GM12878 (cell line): ENCODE measurements around the gene TARBP2. TPM values are rescaled to one million over a fixed set of nuclear protein-coding genes. Genes with fewer than 3 reads are reported as not detected.
A peak's percentile ranks its signal among the peaks of the same experiment; 100 is the strongest.

ENCODE experiments used
- ATAC-seq: fragments of 200-7000 bp; cut with Tn5 transposase; 3 replicates; pipeline ENCODE4 v1.9.1; 2020; ENCODE audit warnings: mild to moderate bottlenecking, moderate library complexity
- BruUV-seq: library from RNA; stranded (reverse); fragments of 400-500 nt; replicated peaks from 2 replicates; lab custom pipeline; 2021; lab: Mats Ljungman, UMichigan
- CTCF ChIA-PET: fragments of 300-600 bp; sonication (Branson Sonifier 250); formaldehyde crosslinking; extraction: SDS; loops from one replicate; lab custom pipeline; 2021; ENCODE audit warnings: inconsistent platforms; lab: Yijun Ruan, JAX
- POLR2A ChIA-PET: fragments of 350-600 bp; formaldehyde crosslinking; extraction: SDS; loops from one replicate; lab custom pipeline; 2021; ENCODE audit warnings: inconsistent platforms; lab: Charles Lee
- RAD21 ChIA-PET: fragments of 300-600 bp; sonication (Branson Sonifier 250); formaldehyde crosslinking; loops from one replicate; lab custom pipeline; 2023; ENCODE audit warnings: antibody characterized with exemption; ENCODE audit not compliant: unreplicated experiment; lab: Charles Lee
- SMC1A ChIA-PET: fragments of 300-600 bp; sonication (Branson Sonifier 250); formaldehyde crosslinking; loops from one replicate; lab custom pipeline; 2023; ENCODE audit not compliant: unreplicated experiment, uncharacterized antibody; lab: Charles Lee
- DNase-seq: peaks from one replicate; pipeline ENCODE4 v3.0.0-alpha.2; 2011; ENCODE audit warnings: low read depth, low spot score
- FAIRE-seq: peaks from 3 replicates; lab custom pipeline; 2011; peaks lifted over from hg19 to GRCh38; lab: Jason Lieb, UNC
- H2AFZ ChIP-seq: 2 replicates; pipeline ENCODE4 v1.6.0; 2011; ENCODE audit warnings: low read depth, low read length, control low read depth; ENCODE audit not compliant: control insufficient read depth
- H3K27ac ChIP-seq: 2 replicates; pipeline ENCODE4 v1.5.1; 2011; ENCODE audit warnings: control low read depth; ENCODE audit not compliant: control insufficient read depth, insufficient read depth
- H3K27me3 ChIP-seq, 2 experiments: replicated peaks in 1 of 2; 2 replicates each; pipeline versions ENCODE4 v1.6.0 to v1.6.1; 2011; ENCODE audit warnings: low read length in 1 of 2; ENCODE audit not compliant: control insufficient read depth in 2 of 2, insufficient read depth in 2 of 2
- H3K36me3 ChIP-seq, 2 experiments: 2 replicates each; pipeline ENCODE4 v1.5.1; 2011; ENCODE audit warnings: low read length in 1 of 2; ENCODE audit not compliant: control insufficient read depth in 2 of 2, insufficient read depth in 2 of 2
- H3K4me1 ChIP-seq: 2 replicates; pipeline ENCODE4 v1.6.1; 2011; ENCODE audit warnings: mild to moderate bottlenecking, low read length, moderate library complexity, mixed read lengths; ENCODE audit not compliant: control insufficient read depth, insufficient read depth
- H3K4me2 ChIP-seq: 2 replicates; pipeline ENCODE4 v1.6.0; 2011; ENCODE audit warnings: control low read depth; ENCODE audit not compliant: control insufficient read depth, insufficient read depth
- H3K4me3 ChIP-seq: fragments of 200-600 bp; sonication (generic); 2 replicates; pipeline ENCODE4 v1.5.1; 2016
- H3K79me2 ChIP-seq: 2 replicates; pipeline ENCODE4 v1.6.0; 2011; ENCODE audit warnings: low read length; ENCODE audit not compliant: control insufficient read depth, insufficient read depth
- H3K9ac ChIP-seq: 2 replicates; pipeline ENCODE4 v1.8.0; 2011; ENCODE audit warnings: low read length, control low read depth, mixed read lengths; ENCODE audit not compliant: control insufficient read depth, insufficient read depth
- H3K9me3 ChIP-seq: replicated peaks from 3 replicates; pipeline ENCODE4 v1.5.1; 2011; ENCODE audit warnings: mild to moderate bottlenecking, low read length; ENCODE audit not compliant: control insufficient read depth, insufficient read depth
- H4K20me1 ChIP-seq: 2 replicates; pipeline ENCODE4 v1.6.0; 2011; ENCODE audit not compliant: control insufficient read depth, insufficient read depth
- BCL3 ChIP-seq: IDR thresholded peaks from 2 replicates; pipeline ENCODE4 v1.6.1; 2011; ENCODE audit warnings: borderline replicate concordance, low read depth, mild to moderate bottlenecking, moderate library complexity, low read length; ENCODE audit not compliant: insufficient read depth, poor library complexity, severe bottlenecking
- CTCF ChIP-seq, 3 experiments: IDR thresholded peaks in 2 of 3; conservative IDR thresholded peaks in 1 of 3; 2 replicates each; pipeline ENCODE4 v1.5.1; 2011; ENCODE audit warnings: low read depth in 3 of 3, low read length in 3 of 3, mild to moderate bottlenecking in 3 of 3, control low read depth in 2 of 3, moderate library complexity in 2 of 3, inconsistent platforms in 1 of 3, mixed read lengths in 1 of 3; ENCODE audit not compliant: control insufficient read depth in 2 of 3, insufficient read depth in 1 of 3; ENCODE audit errors: extremely low read depth in 1 of 3
- E2F4 ChIP-seq: IDR thresholded peaks from 2 replicates; pipeline ENCODE4 v1.6.1; 2012; ENCODE audit warnings: low read depth, low read length, improper control_type of control experiment
- POLR2AphosphoS5 ChIP-seq: IDR thresholded peaks from 2 replicates; pipeline ENCODE4 v1.6.1; 2011; ENCODE audit warnings: mild to moderate bottlenecking, low read length, inconsistent platforms
- RCOR1 ChIP-seq: conservative IDR thresholded peaks from 2 replicates; pipeline ENCODE4 v1.6.1; 2012; ENCODE audit warnings: low read depth, low read length, improper control_type of control experiment
- RUNX3 ChIP-seq: IDR thresholded peaks from 2 replicates; pipeline ENCODE4 v1.6.1; 2012; ENCODE audit warnings: low read length, inconsistent platforms
- SMAD1 ChIP-seq: fragments of 450-650 bp; IDR thresholded peaks from 2 replicates; pipeline ENCODE4 v1.6.1; 2018; ENCODE audit warnings: mild to moderate bottlenecking, low read depth; ENCODE audit not compliant: partially characterized antibody
- TBL1XR1 ChIP-seq: IDR thresholded peaks from 2 replicates; pipeline ENCODE4 v1.6.1; 2012; ENCODE audit warnings: low read depth, low read length, improper control_type of control experiment
- ZNF24 ChIP-seq: fragments of 450-650 bp; IDR thresholded peaks from 2 replicates; pipeline ENCODE4 v1.6.1; 2017; ENCODE audit warnings: antibody characterized with exemption, mild to moderate bottlenecking
- WGBS: methylation state at CpG from one replicate; pipeline ENCODE4 v1.1.6; 2016; ENCODE audit warnings: low lambda C conversion rate; ENCODE audit not compliant: insufficient replicate concordance, insufficient coverage; ENCODE audit errors: missing lambda C conversion rate; 5-methylcytosine and 5-hydroxymethylcytosine counted together
- in situ Hi-C: fragments of 300-500 bp; cut with MboI; formaldehyde crosslinking; loops from 9 replicates; pipeline ENCODE4 v1.14.3; 2018; ENCODE audit warnings: mixed read lengths
- intact Hi-C: fragments of 100-400 bp; cut with micrococcal nuclease; formaldehyde crosslinking; loops from one replicate; pipeline ENCODE4 v1.14.2; 2022; ENCODE audit not compliant: unreplicated experiment
- polyA plus RNA-seq, 11 experiments: library from polyadenylated mRNA; depleted of rRNA in 4 of 11; unstranded in 6 of 11; stranded (reverse) in 5 of 11; fragments of >200 nt; fragmentation: Nextera tagmentation in 4 of 11; fragmentation: Illumina TruSeq in 1 of 11; extraction: Ambion mirVana in 4 of 11; extraction: Trizol in 1 of 11; gene quantifications; 1 replicate in 1 of 11; 2 replicates in 10 of 11; pipeline versions ENCODE4 v1.2.1 to v1.2.3, GENCODE V29; 2011 to 2016; ENCODE audit warnings: inconsistent platforms in 2 of 11, missing spikeins in 2 of 11, low read depth in 1 of 11
- total RNA-seq, 4 experiments: library from RNA; depleted of rRNA in 3 of 4; stranded (reverse); fragments of >200 nt in 3 of 4; fragmentation: Illumina TruSeq in 1 of 4; extraction: Trizol in 1 of 4; gene quantifications; 2 replicates each; pipeline versions ENCODE4 v1.2.1 to v1.2.3, GENCODE V29; 2013 to 2021

The TARBP2 gene
- total and polyA plus RNA-seq, 10 of the 15 experiments (the other 5 are each of a cell fraction or from before 2014, with no cell fraction given): 5.5 to 60.1 (median 36.8) TPM

- TF ChIP-seq E2F4 (no peak), POLR2AphosphoS5 (peak; percentile 62; the same call in 1 of the 2 replicates), TBL1XR1 (no peak), SMAD1 (no peak), RUNX3 (no peak)
- TF ChIP-seq, all 136 proteins: peak for 4
Measured at GRCh38 chr12:53501615-53502181, 615 bp downstream of the TARBP2 start (continued).

- CTCF ChIA-PET: interaction anchor here (0.7 to 1.1 kb wide), 3 partner anchors 9 to 181 kb away, joined by 3 to 4 read pairs (median 3); partner anchors contain the start of gene AAAS
- BruUV-seq: no TSS peak
- 69% methylated on average over 9 of the region's 9 CpGs for WGBS
- TF ChIP-seq BCL3: no peak
- TF ChIP-seq CTCF (IDR thresholded peaks at IDR 0.05 in 2 of 3, conservative IDR thresholded peaks at IDR 0.05 in 1 of 3; ENCODE audit: control insufficient read depth in 2 of 3, extremely low read depth in 1 of 3, insufficient read depth in 1 of 3, low read depth in 3 of 3, low read length in 3 of 3): no peak
- TF ChIP-seq ZNF24: no peak
- TF ChIP-seq RCOR1: no peak
- POLR2A ChIA-PET: interaction anchor here (0.6 to 1.9 kb wide), 2 partner anchors 13 to 68 kb away, joined by 4 to 5 read pairs; no protein-coding TSS in a partner anchor
- DNase-seq (no peak), FAIRE-seq (no peak), ATAC-seq (no peak)
- H3K4me3 ChIP-seq: peak overlapping the region; percentile 67
- peaks cover 11% of the 10 kb centered on the region for H3K79me2 ChIP-seq
- intact Hi-C loops: loop anchor here (5.0 kb wide), 1 partner anchor 50 kb away; the partner anchor contains the start of gene PCBP2
- H2AFZ ChIP-seq: no peak overlapping the region
- H3K27ac ChIP-seq: no peak overlapping the region
- peaks cover 7 to 12% of the 10 kb centered on the region in 2 experiments; a peak in 2 of 4 replicates for H3K36me3 ChIP-seq
- in situ Hi-C loops: no loop called here
- no peaks in the 10 kb centered on the region for H3K9me3 ChIP-seq
- H4K20me1 ChIP-seq: no peaks in the 10 kb centered on the region
- peak overlapping the region; percentile 91 for H3K9ac ChIP-seq
- no peaks in the 10 kb centered on the region for H3K27me3 ChIP-seq
- RAD21 ChIA-PET: interaction anchor here (2.3 kb wide), 1 partner anchor 178 kb away, joined by 13 read pairs; no protein-coding TSS in a partner anchor
- SMC1A ChIA-PET: interaction anchor here (1.1 kb wide), 1 partner anchor 150 kb away, joined by 4 read pairs; no protein-coding TSS in a partner anchor
- peaks cover 13% of the 10 kb centered on the region for H3K4me1 ChIP-seq
- H3K4me2 ChIP-seq: peak overlapping the region; percentile 100
Measured at GRCh38 chr12:53502331-53502730, 1.2 kb downstream of the TARBP2 start.
